ENCODE data around the gene FOSB. TPM values are rescaled to one million over a fixed set of nuclear protein-coding genes. Genes with fewer than 3 reads are reported as not detected.

The FOSB gene
- total and polyA plus RNA-seq, 9 of the 15 experiments (the other 6 are each of a cell fraction or from before 2014, with no cell fraction given), result 0.11 to 2.7 (median 0.73) TPM

GRCh38 chr19:45424191-45425058 lies 43.4 kb upstream of the FOSB start (continued):
- no peak for TF ChIP-seq EZH2 (IDR thresholded peaks at IDR 0.05; ENCODE audit: borderline replicate concordance, low read depth, low read length)
- TF ChIP-seq TGIF2 (CRISPR knock-in tag; IDR thresholded peaks at IDR 0.05), result no peak
- TF ChIP-seq HMGN3 (IDR thresholded peaks at IDR 0.05; ENCODE audit: borderline replicate concordance, extremely low read depth, insufficient read length, low read depth, low read length), result peak; percentile 50
- no peak for TF ChIP-seq ILK (tag; IDR thresholded peaks at IDR 0.05; ENCODE audit: borderline replicate concordance, low read depth)
- no peak for TF ChIP-seq ERF (CRISPR knock-in tag; IDR thresholded peaks at IDR 0.05)
- TF ChIP-seq REST (IDR thresholded peaks at IDR 0.05; ENCODE audit: borderline replicate concordance), result 0 out of 2 replicates have a peak, but pooled peaks have one; percentile 7
- TF ChIP-seq REST (CRISPR knock-in tag; IDR thresholded peaks at IDR 0.05; ENCODE audit: low read depth), result no peak; the same call in 1 of the 2 replicates
- no peak for TF ChIP-seq NRF1 (conservative IDR thresholded peaks at IDR 0.05 in 1 of 2, IDR thresholded peaks at IDR 0.05 in 1 of 2)
- no peak; the same call in 1 of the 2 replicates for TF ChIP-seq TRIM28 (IDR thresholded peaks at IDR 0.05)
- peak; percentile 51; the same call in 1 of the 2 replicates for TF ChIP-seq GABPA (tag; conservative IDR thresholded peaks at IDR 0.05; ENCODE audit: low read depth)
- TF ChIP-seq EHMT2 (IDR thresholded peaks at IDR 0.05), result 0 out of 2 replicates have a peak, but pooled peaks have one; percentile 7
- peak in 1 of 2 experiments; percentile 35; a peak in 1 of 4 replicates for TF ChIP-seq TRIM24 (IDR thresholded peaks at IDR 0.05)
- no peak; the same call in 1 of the 2 replicates for TF ChIP-seq FOXM1 (IDR thresholded peaks at IDR 0.05; ENCODE audit: low read depth)
- no peak for TF ChIP-seq FOXM1 (CRISPR knock-in tag; IDR thresholded peaks at IDR 0.05; ENCODE audit: low read depth)
- no peak for TF ChIP-seq HDAC6 (IDR thresholded peaks at IDR 0.05; ENCODE audit: low read depth, low read length)
- TF ChIP-seq PTBP1 (IDR thresholded peaks at IDR 0.05; ENCODE audit: low read depth, low read length), result 0 out of 2 replicates have a peak, but pooled peaks have one; percentile 47
- no peak for TF ChIP-seq CREBBP (IDR thresholded peaks at IDR 0.05; ENCODE audit: low read depth, low read length)
- TF ChIP-seq HDAC8 (tag; IDR thresholded peaks at IDR 0.05), result no peak
- TF ChIP-seq ELK1 (CRISPR knock-in tag; IDR thresholded peaks at IDR 0.05), result no peak
